Esophagus mucosa (tissue), 1 donor: ENCODE measurements around the gene PDE9A. TPM values are rescaled to one million over a fixed set of nuclear protein-coding genes. Genes with fewer than 3 reads are reported as not detected.

Source experiments
- ATAC-seq: fragments of 200-7000 bp; cut with Tn5 transposase; one replicate; pipeline ENCODE4 v1.9.1; 2020
- total RNA-seq: library from RNA; stranded (reverse); gene quantifications from one replicate; pipeline ENCODE4 v1.2.4, GENCODE V29; 2023
- donor health status: DM: yes; HTN: yes; CAD: no.

The PDE9A gene
- total RNA-seq, 1 donor from 2014 or later, result 1.8 TPM

GRCh38 chr21:42759594-42759927, 106.1 kb downstream of the PDE9A start:
- ATAC-seq, result no peak

GRCh38 chr21:42760361-42760950, 107.0 kb downstream of the PDE9A start:
- peak; percentile 16 for ATAC-seq

GRCh38 chr21:42760951-42761751, 107.7 kb downstream of the PDE9A start:
- ATAC-seq, result no peak

- ATAC-seq, result no peak
Observed at GRCh38 chr21:42761776-42762335, 108.4 kb downstream of the PDE9A start.

GRCh38 chr21:42763581-42764442, 110.4 kb downstream of the PDE9A start:
- ATAC-seq, result no peak

- no peak for ATAC-seq
Observed at GRCh38 chr21:42764443-42764760, 111.0 kb downstream of the PDE9A start.

- no peak for ATAC-seq
Observed at GRCh38 chr21:42764883-42765282, 111.5 kb downstream of the PDE9A start.

GRCh38 chr21:42765656-42766055, 112.2 kb downstream of the PDE9A start:
- ATAC-seq, result no peak

GRCh38 chr21:42766739-42767560, 113.5 kb downstream of the PDE9A start:
- no peak for ATAC-seq

- ATAC-seq, result no peak
Observed at GRCh38 chr21:42767561-42767835, 114.1 kb downstream of the PDE9A start.

- ATAC-seq, result no peak
Observed at GRCh38 chr21:42768324-42769121, 115.1 kb downstream of the PDE9A start.

GRCh38 chr21:42769183-42769819, 115.9 kb downstream of the PDE9A start:
- no peak for ATAC-seq

- ATAC-seq, result peak; percentile 14
Observed at GRCh38 chr21:42769820-42770716, 116.6 kb downstream of the PDE9A start.

GRCh38 chr21:42770717-42771502, 117.5 kb downstream of the PDE9A start:
- ATAC-seq, result no peak

- no peak for ATAC-seq
Observed at GRCh38 chr21:42771503-42771805, 118.0 kb downstream of the PDE9A start.

- no peak for ATAC-seq
Observed at GRCh38 chr21:42775123-42775522, 121.7 kb downstream of the PDE9A start.

- ATAC-seq, result no peak
Observed at GRCh38 chr21:42775891-42776290, 122.5 kb downstream of the PDE9A start.

GRCh38 chr21:42777064-42777756, 123.8 kb downstream of the PDE9A start:
- ATAC-seq, result peak; percentile 17
